ENCODE results near the gene TRIO.

Gene TRIO

GRCh38 chr5:14452685-14453454 lies 309.7 kb downstream of the TRIO start:
- TF ChIP-seq CTCF (IDR thresholded peaks at IDR 0.05; ENCODE audit: control insufficient read depth, extremely low read depth, insufficient read depth) = no peak
- no peak overlapping the region for H3K4me3 ChIP-seq (ENCODE audit: low read depth, low read length)
- no peak for DNase-seq (ENCODE audit: low read depth)

DNA sequence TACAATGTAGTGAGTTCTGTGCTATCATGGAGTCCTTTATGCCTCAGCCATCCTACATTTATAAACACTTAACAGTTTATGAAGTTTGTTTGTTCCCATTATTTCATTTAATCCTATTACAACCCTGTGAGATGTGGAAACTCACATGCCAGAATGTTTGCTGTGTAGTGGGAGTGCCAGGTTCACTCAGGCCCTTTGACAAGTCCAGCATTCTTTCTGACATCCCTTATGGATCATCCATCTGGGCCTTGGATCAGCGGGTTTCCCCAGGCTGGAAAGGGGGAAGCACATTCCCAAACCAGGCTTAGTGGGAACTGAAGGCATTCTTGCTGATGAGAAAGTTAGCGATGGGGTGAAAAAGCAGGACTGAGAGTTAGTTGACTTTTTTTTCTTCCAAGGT lies 310.3 kb downstream of the TRIO start:
- no peak for TF ChIP-seq CTCF (IDR thresholded peaks at IDR 0.05; ENCODE audit: control insufficient read depth, extremely low read depth, insufficient read depth)
- H3K4me3 ChIP-seq (ENCODE audit: low read depth, low read length) = no peak overlapping the region
- DNase-seq (ENCODE audit: low read depth) = no peak

DNA sequence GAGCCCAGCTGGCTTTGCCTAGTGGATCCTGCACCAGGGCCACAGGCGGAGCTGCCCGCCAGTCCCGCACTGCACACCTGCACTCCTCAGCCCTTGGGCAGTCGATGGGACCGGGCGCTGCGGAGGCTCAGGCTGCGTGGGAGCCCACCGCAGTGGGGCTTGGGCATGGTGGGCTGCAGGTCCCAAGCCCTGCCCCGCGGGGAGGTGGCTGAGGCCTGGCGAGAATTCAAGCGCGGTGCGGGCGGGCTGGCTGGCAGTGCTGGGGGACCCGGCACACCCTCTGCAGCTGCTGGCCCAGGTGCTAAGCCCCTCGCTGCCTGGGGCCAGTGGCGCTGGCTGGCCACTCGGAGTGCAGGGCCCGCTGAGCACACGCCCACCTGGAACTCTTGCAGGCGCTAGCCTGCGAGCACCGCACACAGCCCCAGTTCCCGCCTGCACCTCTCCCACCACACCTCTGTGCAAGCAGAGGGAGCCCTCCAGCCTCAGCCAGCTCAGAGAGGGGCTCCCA lies 312.7 kb downstream of the TRIO start:
- no peak for TF ChIP-seq CTCF (IDR thresholded peaks at IDR 0.05; ENCODE audit: control insufficient read depth, extremely low read depth, insufficient read depth)
- no peak for DNase-seq (ENCODE audit: low read depth)
- no peak overlapping the region for H3K4me3 ChIP-seq (ENCODE audit: low read depth, low read length)

DNA sequence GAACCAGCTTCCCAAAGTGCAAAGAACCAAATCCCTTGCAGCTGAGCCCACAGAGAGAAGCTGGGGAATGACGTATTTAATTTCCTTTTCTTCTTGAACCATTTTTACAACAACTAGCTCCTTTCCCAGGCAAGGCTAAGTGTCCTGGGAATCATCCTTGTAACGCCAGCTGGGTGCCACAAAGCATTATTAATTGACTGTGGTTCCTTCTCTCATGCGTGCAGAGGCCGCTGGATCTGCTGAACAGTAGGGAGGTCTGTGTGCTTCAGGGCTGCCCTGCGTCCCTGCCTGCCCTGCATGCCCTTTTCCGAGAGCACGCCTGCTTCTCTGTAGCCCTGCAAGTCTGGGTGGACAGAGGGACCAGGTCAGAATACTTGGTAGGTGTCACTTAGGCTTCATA lies 314.3 kb downstream of the TRIO start:
- DNase-seq (ENCODE audit: low read depth) = no peak
- H3K4me3 ChIP-seq (ENCODE audit: low read depth, low read length) = no peak overlapping the region
- TF ChIP-seq CTCF (IDR thresholded peaks at IDR 0.05; ENCODE audit: control insufficient read depth, extremely low read depth, insufficient read depth) = no peak

- H3K4me3 ChIP-seq (ENCODE audit: low read depth, low read length) = no peak overlapping the region
- TF ChIP-seq CTCF (IDR thresholded peaks at IDR 0.05; ENCODE audit: control insufficient read depth, extremely low read depth, insufficient read depth) = no peak
- no peak for DNase-seq (ENCODE audit: low read depth)
Observed at GRCh38 chr5:14458414-14458813, 315.3 kb downstream of the TRIO start.

DNA sequence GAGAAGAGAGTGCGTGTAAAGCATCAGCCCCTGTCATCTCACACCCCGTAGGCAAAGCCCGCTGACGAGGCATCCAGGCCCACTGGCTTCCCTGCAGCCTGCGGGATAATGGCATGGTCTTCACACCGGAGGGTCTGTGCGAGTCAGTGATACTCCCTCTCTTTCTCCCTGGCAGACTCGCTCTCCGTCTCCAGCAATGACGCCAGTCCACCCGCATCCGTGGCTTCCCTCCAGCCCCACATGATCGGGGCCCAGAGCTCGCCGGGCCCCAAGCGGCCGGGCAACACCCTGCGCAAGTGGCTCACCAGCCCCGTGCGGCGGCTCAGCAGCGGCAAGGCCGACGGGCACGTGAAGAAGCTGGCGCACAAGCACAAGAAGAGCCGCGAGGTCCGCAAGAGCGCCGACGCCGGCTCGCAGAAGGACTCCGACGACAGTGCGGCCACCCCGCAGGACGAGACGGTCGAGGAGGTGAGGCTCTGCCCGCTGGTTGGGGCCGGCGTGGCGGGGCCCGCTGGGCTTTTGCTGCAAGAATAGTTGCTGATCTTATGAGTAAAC lies 317.8 kb downstream of the TRIO start:
- no peak for TF ChIP-seq CTCF (IDR thresholded peaks at IDR 0.05; ENCODE audit: control insufficient read depth, extremely low read depth, insufficient read depth)
- no peak for DNase-seq (ENCODE audit: low read depth)
- no peak overlapping the region for H3K4me3 ChIP-seq (ENCODE audit: low read depth, low read length)
